ENCODE measurements around the gene ARID2. TPM values are rescaled to one million over a fixed set of nuclear protein-coding genes. Genes with fewer than 3 reads are reported as not detected.

The ARID2 gene
- total and polyA plus RNA-seq, 5 donors: 5.4 to 21.0 (median 19.3) TPM

- Histone ChIP-seq H3K4me3 (ENCODE audit: low read length) (no peak overlapping the region), H3K27me3 (ENCODE audit: control insufficient read depth, insufficient read depth) (no peaks in the 10 kb centered on the region), H3K27ac (ENCODE audit: low read length) (no peak overlapping the region), H3K4me1 (ENCODE audit: control insufficient read depth, insufficient read depth, low read length) (peaks cover 4% of the 10 kb centered on the region), H3K9me3 (ENCODE audit: control insufficient read depth, low read length) (no peaks in the 10 kb centered on the region)
- WGBS: 97% methylated on average over 4 of the region's 4 CpGs
- DNase-seq: no peak
- no peak for ATAC-seq
- intact Hi-C loops (cut with DNase I): no loop called here
Measured at GRCh38 chr12:45763381-45763780, 33.9 kb downstream of the ARID2 start.

- intact Hi-C loops (cut with DNase I): no loop called here
- WGBS: 89% methylated on average over 1 of the region's 1 CpG
Measured at GRCh38 chr12:45768194-45768593, 38.7 kb downstream of the ARID2 start.

GRCh38 chr12:45773747-45774146 lies 44.2 kb downstream of the ARID2 start:
- ATAC-seq (no peak), DNase-seq (no peak)
- WGBS: 91% methylated on average over 1 of the region's 1 CpG
- Histone ChIP-seq H3K27ac (ENCODE audit: low read length) (no peak overlapping the region), H3K4me3 (ENCODE audit: low read length) (no peak overlapping the region), H3K9me3 (ENCODE audit: control insufficient read depth, low read length) (no peaks in the 10 kb centered on the region), H3K4me1 (ENCODE audit: control insufficient read depth, insufficient read depth, low read length) (no peaks in the 10 kb centered on the region), H3K27me3 (ENCODE audit: control insufficient read depth, insufficient read depth) (no peaks in the 10 kb centered on the region)
- intact Hi-C loops (cut with DNase I): no loop called here

More at GRCh38 chr12:45768194-45768593, 38.7 kb downstream of the ARID2 start:
- no peaks in the 10 kb centered on the region for H3K9me3 ChIP-seq (ENCODE audit: control insufficient read depth, low read length)
- no peaks in the 10 kb centered on the region for H3K27me3 ChIP-seq (ENCODE audit: control insufficient read depth, insufficient read depth)
- peaks cover 4% of the 10 kb centered on the region for H3K4me1 ChIP-seq (ENCODE audit: control insufficient read depth, insufficient read depth, low read length)
- H3K27ac ChIP-seq (ENCODE audit: low read length): no peak overlapping the region
- no peak for DNase-seq
- no peak for ATAC-seq
- H3K4me3 ChIP-seq (ENCODE audit: low read length): no peak overlapping the region

GRCh38 chr12:45774508-45775162 lies 45.1 kb downstream of the ARID2 start:
- DNase-seq: no peak
- no peak overlapping the region for H3K4me3 ChIP-seq (ENCODE audit: low read length)
- no peak overlapping the region for H3K27ac ChIP-seq (ENCODE audit: low read length)
- intact Hi-C loops (cut with DNase I): no loop called here
- ATAC-seq: peak in 1 of 2 donors; percentile 25
- no peaks in the 10 kb centered on the region for H3K9me3 ChIP-seq (ENCODE audit: control insufficient read depth, low read length)
- WGBS: 55% methylated on average over 5 of the region's 5 CpGs
- no peaks in the 10 kb centered on the region for H3K27me3 ChIP-seq (ENCODE audit: control insufficient read depth, insufficient read depth)
- no peaks in the 10 kb centered on the region for H3K4me1 ChIP-seq (ENCODE audit: control insufficient read depth, insufficient read depth, low read length)

GRCh38 chr12:45775465-45775864 lies 46.0 kb downstream of the ARID2 start:
- Histone ChIP-seq H3K27me3 (ENCODE audit: control insufficient read depth, insufficient read depth) (no peaks in the 10 kb centered on the region), H3K27ac (ENCODE audit: low read length) (no peak overlapping the region), H3K4me1 (ENCODE audit: control insufficient read depth, insufficient read depth, low read length) (no peaks in the 10 kb centered on the region), H3K4me3 (ENCODE audit: low read length) (no peak overlapping the region), H3K9me3 (ENCODE audit: control insufficient read depth, low read length) (no peaks in the 10 kb centered on the region)
- DNase-seq: no peak
- 89% methylated on average over 1 of the region's 1 CpG for WGBS
- no peak for ATAC-seq
- intact Hi-C loops (cut with DNase I): no loop called here

GRCh38 chr12:45775964-45776363 lies 46.5 kb downstream of the ARID2 start:
- H3K4me3 ChIP-seq (ENCODE audit: low read length): no peak overlapping the region
- WGBS: 69% methylated on average over 2 of the region's 2 CpGs

GRCh38 chr12:45779936-45780335 lies 50.4 kb downstream of the ARID2 start:
- Histone ChIP-seq H3K4me1 (ENCODE audit: control insufficient read depth, insufficient read depth, low read length) (no peaks in the 10 kb centered on the region), H3K4me3 (ENCODE audit: low read length) (no peak overlapping the region), H3K27me3 (ENCODE audit: control insufficient read depth, insufficient read depth) (no peaks in the 10 kb centered on the region), H3K27ac (ENCODE audit: low read length) (no peak overlapping the region), H3K9me3 (ENCODE audit: control insufficient read depth, low read length) (no peaks in the 10 kb centered on the region)
- ATAC-seq (no peak), DNase-seq (no peak)
- intact Hi-C loops (cut with DNase I): no loop called here

More at GRCh38 chr12:45775964-45776363, 46.5 kb downstream of the ARID2 start:
- Histone ChIP-seq H3K27me3 (ENCODE audit: control insufficient read depth, insufficient read depth) (no peaks in the 10 kb centered on the region), H3K27ac (ENCODE audit: low read length) (no peak overlapping the region), H3K9me3 (ENCODE audit: control insufficient read depth, low read length) (no peaks in the 10 kb centered on the region), H3K4me1 (ENCODE audit: control insufficient read depth, insufficient read depth, low read length) (no peaks in the 10 kb centered on the region)
- intact Hi-C loops (cut with DNase I): no loop called here
- ATAC-seq: no peak
- no peak for DNase-seq

- ATAC-seq (no peak), DNase-seq (no peak)
- no peaks in the 10 kb centered on the region for H3K4me1 ChIP-seq (ENCODE audit: control insufficient read depth, insufficient read depth, low read length)
- H3K4me3 ChIP-seq (ENCODE audit: low read length): no peak overlapping the region
- no peaks in the 10 kb centered on the region for H3K27me3 ChIP-seq (ENCODE audit: control insufficient read depth, insufficient read depth)
- intact Hi-C loops (cut with DNase I): no loop called here
- no peaks in the 10 kb centered on the region for H3K9me3 ChIP-seq (ENCODE audit: control insufficient read depth, low read length)
- no peak overlapping the region for H3K27ac ChIP-seq (ENCODE audit: low read length)
Measured at GRCh38 chr12:45781080-45781479, 51.6 kb downstream of the ARID2 start.

- WGBS: 97% methylated on average over 4 of the region's 4 CpGs
- no peak for DNase-seq
- Histone ChIP-seq H3K9me3 (ENCODE audit: control insufficient read depth, low read length) (no peaks in the 10 kb centered on the region), H3K4me3 (ENCODE audit: low read length) (no peak overlapping the region), H3K27ac (ENCODE audit: low read length) (no peak overlapping the region), H3K4me1 (ENCODE audit: control insufficient read depth, insufficient read depth, low read length) (no peaks in the 10 kb centered on the region), H3K27me3 (ENCODE audit: control insufficient read depth, insufficient read depth) (no peaks in the 10 kb centered on the region)
- intact Hi-C loops (cut with DNase I): no loop called here
- no peak for ATAC-seq
Measured at GRCh38 chr12:45785315-45785714, 55.8 kb downstream of the ARID2 start.

- intact Hi-C loops (cut with DNase I): no loop called here
- no peaks in the 10 kb centered on the region for H3K27me3 ChIP-seq (ENCODE audit: control insufficient read depth, insufficient read depth)
- no peak overlapping the region for H3K4me3 ChIP-seq (ENCODE audit: low read length)
- no peaks in the 10 kb centered on the region for H3K9me3 ChIP-seq (ENCODE audit: control insufficient read depth, low read length)
- DNase-seq (no peak), ATAC-seq (peak in 1 of 2 donors; percentile 64)
- no peak overlapping the region for H3K27ac ChIP-seq (ENCODE audit: low read length)
- H3K4me1 ChIP-seq (ENCODE audit: control insufficient read depth, insufficient read depth, low read length): no peaks in the 10 kb centered on the region
Measured at GRCh38 chr12:45789025-45789424, 59.5 kb downstream of the ARID2 start.

- ATAC-seq: no peak
- DNase-seq: no peak
- H3K27ac ChIP-seq (ENCODE audit: low read length): no peak overlapping the region
- WGBS: 92% methylated on average over 5 of the region's 5 CpGs
- no peaks in the 10 kb centered on the region for H3K9me3 ChIP-seq (ENCODE audit: control insufficient read depth, low read length)
- intact Hi-C loops (cut with DNase I): no loop called here
- no peaks in the 10 kb centered on the region for H3K27me3 ChIP-seq (ENCODE audit: control insufficient read depth, insufficient read depth)
- no peaks in the 10 kb centered on the region for H3K4me1 ChIP-seq (ENCODE audit: control insufficient read depth, insufficient read depth, low read length)
- no peak overlapping the region for H3K4me3 ChIP-seq (ENCODE audit: low read length)
Measured at GRCh38 chr12:45794422-45794821, 64.9 kb downstream of the ARID2 start.

- intact Hi-C loops (cut with DNase I): no loop called here
- ATAC-seq: no peak
- no peak for DNase-seq
- H3K4me1 ChIP-seq (ENCODE audit: control insufficient read depth, insufficient read depth, low read length): peaks cover 2% of the 10 kb centered on the region
- no peaks in the 10 kb centered on the region for H3K9me3 ChIP-seq (ENCODE audit: control insufficient read depth, low read length)
- H3K27me3 ChIP-seq (ENCODE audit: control insufficient read depth, insufficient read depth): no peaks in the 10 kb centered on the region
- H3K4me3 ChIP-seq (ENCODE audit: low read length): no peak overlapping the region
- no peak overlapping the region for H3K27ac ChIP-seq (ENCODE audit: low read length)
- WGBS: 98% methylated on average over 2 of the region's 2 CpGs
Measured at GRCh38 chr12:45801625-45802024, 72.1 kb downstream of the ARID2 start.
